Keratinocyte (primary cell): ENCODE data around the gene CALR3.

Source experiments
- EZH2 ChIP-seq: IDR thresholded peaks from one replicate; pipeline ENCODE4 v1.6.1; 2012; ENCODE audit warnings: inconsistent platforms, mild to moderate bottlenecking, low read length, moderate library complexity
- TF ChIP-seq, protein P1 (sequence below), 3 experiments: IDR thresholded peaks in 1 of 3; conservative IDR thresholded peaks in 1 of 3; optimal IDR thresholded peaks in 1 of 3; 2 replicates in 2 of 3; 3 replicates in 1 of 3; pipeline versions ENCODE3 to v1.5.1; 2011; ENCODE audit warnings: low read length in 3 of 3, mild to moderate bottlenecking in 3 of 3, moderate library complexity in 2 of 3, control low read depth in 1 of 3, inconsistent platforms in 1 of 3; ENCODE audit not compliant: insufficient read depth in 2 of 3; ENCODE audit errors: extremely low read depth in 1 of 3

- TF ChIP-seq, protein P1, sequence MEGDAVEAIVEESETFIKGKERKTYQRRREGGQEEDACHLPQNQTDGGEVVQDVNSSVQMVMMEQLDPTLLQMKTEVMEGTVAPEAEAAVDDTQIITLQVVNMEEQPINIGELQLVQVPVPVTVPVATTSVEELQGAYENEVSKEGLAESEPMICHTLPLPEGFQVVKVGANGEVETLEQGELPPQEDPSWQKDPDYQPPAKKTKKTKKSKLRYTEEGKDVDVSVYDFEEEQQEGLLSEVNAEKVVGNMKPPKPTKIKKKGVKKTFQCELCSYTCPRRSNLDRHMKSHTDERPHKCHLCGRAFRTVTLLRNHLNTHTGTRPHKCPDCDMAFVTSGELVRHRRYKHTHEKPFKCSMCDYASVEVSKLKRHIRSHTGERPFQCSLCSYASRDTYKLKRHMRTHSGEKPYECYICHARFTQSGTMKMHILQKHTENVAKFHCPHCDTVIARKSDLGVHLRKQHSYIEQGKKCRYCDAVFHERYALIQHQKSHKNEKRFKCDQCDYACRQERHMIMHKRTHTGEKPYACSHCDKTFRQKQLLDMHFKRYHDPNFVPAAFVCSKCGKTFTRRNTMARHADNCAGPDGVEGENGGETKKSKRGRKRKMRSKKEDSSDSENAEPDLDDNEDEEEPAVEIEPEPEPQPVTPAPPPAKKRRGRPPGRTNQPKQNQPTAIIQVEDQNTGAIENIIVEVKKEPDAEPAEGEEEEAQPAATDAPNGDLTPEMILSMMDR (optimal IDR thresholded peaks at IDR 0.05 in 1 of 3, IDR thresholded peaks at IDR 0.05 in 1 of 3, conservative IDR thresholded peaks at IDR 0.05 in 1 of 3; ENCODE audit: extremely low read depth in 1 of 3, insufficient read depth in 2 of 3, low read length in 3 of 3) = no peak
- TF ChIP-seq EZH2 = no peak
These were observed 20.4 kb upstream of the CALR3 start for GRCh38 chr19:16516381-16516780.
